Thyroid gland (tissue), 4 donors: Measurements from ENCODE around the gene ITGBL1. TPM values are rescaled to one million over a fixed set of nuclear protein-coding genes. Genes with fewer than 3 reads are reported as not detected.

Source experiments
- DNase-seq, 2 donors: peaks; one replicate each; pipeline ENCODE4 v3.0.0-alpha.2; 2019
- H3K27ac ChIP-seq, 3 donors: fragments of 200-600 bp; sonication (generic); 1 replicate in 2 of 3; 2 replicates in 1 of 3; pipeline ENCODE4 v1.5.1; 2016 to 2019; ENCODE audit warnings: mild to moderate bottlenecking in 1 of 3, moderate library complexity in 1 of 3
- H3K27me3 ChIP-seq: fragments of 200-600 bp; sonication (generic); one replicate; pipeline ENCODE4 v1.5.1; 2019
- H3K36me3 ChIP-seq, 2 donors: fragments of 200-600 bp; sonication (generic); one replicate each; pipeline ENCODE4 v1.5.1; 2016 to 2019
- H3K4me1 ChIP-seq, 2 donors: fragments of 200-600 bp; sonication (generic); one replicate each; pipeline ENCODE4 v1.5.1; 2017 to 2019
- H3K4me3 ChIP-seq, 3 donors: fragments of 200-600 bp; sonication (generic); replicated peaks in 1 of 3; 1 replicate in 2 of 3; 2 replicates in 1 of 3; pipeline ENCODE4 v1.5.1; 2016; ENCODE audit warnings: mild to moderate bottlenecking in 1 of 3
- H3K9me3 ChIP-seq: fragments of 200-600 bp; sonication (generic); one replicate; pipeline ENCODE4 v1.5.1; 2017
- CTCF ChIP-seq, 6 experiments: fragments of 200-600 bp in 3 of 6; fragments of 450-650 bp in 3 of 6; sonication (generic) in 3 of 6; IDR thresholded peaks; one replicate each; pipeline ENCODE4 v1.5.1; 2016 to 2019; ENCODE audit warnings: antibody characterized with exemption in 6 of 6, mild to moderate bottlenecking in 2 of 6, inconsistent platforms in 1 of 6, moderate library complexity in 1 of 6
- POLR2A ChIP-seq, 2 donors: fragments of 450-650 bp; IDR thresholded peaks; one replicate each; pipeline ENCODE4 v1.6.1; 2017; ENCODE audit warnings: antibody characterized with exemption in 2 of 2, mild to moderate bottlenecking in 2 of 2, moderate library complexity in 1 of 2
- WGBS, 2 donors: methylation state at CpG; one replicate each; pipeline ENCODE4 v1.1.5; 2017; 5-methylcytosine and 5-hydroxymethylcytosine counted together
- intact Hi-C: fragments of 100-400 bp; cut with DNase I; formaldehyde crosslinking; loops from one replicate; pipeline ENCODE4 v1.15.1; 2023
- total RNA-seq, 4 donors: library from RNA; depleted of rRNA; stranded (reverse); fragments of >200 nt; gene quantifications; one replicate each; pipeline ENCODE4 v1.2.3, GENCODE V29; 2016

Gene ITGBL1
- total RNA-seq, 4 donors from 2014 or later, result 3.4 to 20.6 (median 4.5) TPM

DNA sequence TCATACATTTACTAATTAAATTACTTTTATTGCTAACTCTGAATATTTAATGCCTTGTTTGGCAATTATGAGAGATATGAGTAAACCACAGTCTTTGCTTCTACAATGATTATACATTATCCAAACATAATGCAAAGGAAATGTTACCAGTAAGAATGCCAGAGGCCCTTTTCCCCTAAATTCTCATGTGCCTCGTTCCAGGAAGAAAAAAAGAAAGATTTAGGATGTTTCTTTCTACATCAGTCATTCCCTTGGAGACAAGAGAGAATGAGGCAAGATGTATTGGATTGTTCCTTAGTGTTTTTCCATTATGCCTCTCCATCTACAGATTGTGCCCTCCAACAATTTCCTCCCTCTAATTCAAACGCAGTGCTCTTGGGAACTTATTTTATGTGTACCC is 50.1 kb downstream of the ITGBL1 start:
- Histone ChIP-seq H3K4me1 (no peaks in the 10 kb centered on the region), H3K4me3 (no peak overlapping the region), H3K27ac (no peak overlapping the region), H3K27me3 (no peaks in the 10 kb centered on the region), H3K9me3 (no peaks in the 10 kb centered on the region), H3K36me3 (no peaks in the 10 kb centered on the region)
- intact Hi-C loops, result no loop called here
- no peak for TF ChIP-seq CTCF (IDR thresholded peaks at IDR 0.05)
- TF ChIP-seq POLR2A (IDR thresholded peaks at IDR 0.05), result no peak
- no peak for DNase-seq
- WGBS, 2 donors, result 72 to 77% methylated on average over 2 of the region's 2 CpGs

- no peaks in the 10 kb centered on the region for H3K9me3 ChIP-seq
- no peaks in the 10 kb centered on the region for H3K27me3 ChIP-seq
- no peak overlapping the region for H3K27ac ChIP-seq
- no peaks in the 10 kb centered on the region for H3K4me1 ChIP-seq
- H3K36me3 ChIP-seq, result no peaks in the 10 kb centered on the region
- intact Hi-C loops, result no loop called here
- no peak for DNase-seq
- TF ChIP-seq POLR2A (IDR thresholded peaks at IDR 0.05) (no peak), CTCF (IDR thresholded peaks at IDR 0.05) (no peak)
- no peak overlapping the region for H3K4me3 ChIP-seq
Observed at GRCh38 chr13:101511161-101511560, 58.7 kb downstream of the ITGBL1 start.

- no peaks in the 10 kb centered on the region for H3K36me3 ChIP-seq
- WGBS, 2 donors, result 70 to 90% methylated on average over 2 of the region's 2 CpGs
- TF ChIP-seq CTCF (IDR thresholded peaks at IDR 0.05), result no peak
- TF ChIP-seq POLR2A (IDR thresholded peaks at IDR 0.05), result no peak
- no peaks in the 10 kb centered on the region for H3K27me3 ChIP-seq
- no peaks in the 10 kb centered on the region for H3K4me1 ChIP-seq
- DNase-seq, result no peak
- no peaks in the 10 kb centered on the region for H3K9me3 ChIP-seq
- intact Hi-C loops, result no loop called here
- H3K27ac ChIP-seq, result no peak overlapping the region
- H3K4me3 ChIP-seq, result no peak overlapping the region
Observed at GRCh38 chr13:101511766-101512165, 59.3 kb downstream of the ITGBL1 start.

DNA sequence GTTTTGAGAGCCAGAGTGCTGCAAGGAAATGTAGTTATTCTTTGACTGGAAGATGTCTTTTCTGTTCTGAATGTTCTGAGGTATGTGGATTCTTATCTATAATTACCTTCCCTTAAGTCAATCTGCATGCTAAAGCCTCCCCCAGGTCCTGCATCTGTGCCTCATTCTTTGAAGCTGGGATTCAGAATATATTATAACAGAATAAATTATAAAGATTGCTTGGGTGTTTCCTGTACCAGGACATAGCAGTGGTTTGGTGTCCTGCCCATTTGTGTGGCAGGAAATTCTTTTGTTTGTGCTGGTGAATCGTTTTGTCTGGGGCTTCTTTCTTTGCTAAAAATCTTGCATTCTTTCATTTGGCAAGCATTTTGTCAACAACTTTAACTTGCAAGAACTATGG is 60.2 kb downstream of the ITGBL1 start:
- intact Hi-C loops, result no loop called here
- no peak for TF ChIP-seq POLR2A (IDR thresholded peaks at IDR 0.05)
- no peak for TF ChIP-seq CTCF (IDR thresholded peaks at IDR 0.05)
- H3K27me3 ChIP-seq, result no peaks in the 10 kb centered on the region
- no peak overlapping the region for H3K4me3 ChIP-seq
- 18 to 30% methylated on average over 1 of the region's 1 CpG for WGBS, 2 donors
- H3K36me3 ChIP-seq, result no peaks in the 10 kb centered on the region
- H3K27ac ChIP-seq, result no peak overlapping the region
- no peak for DNase-seq
- H3K9me3 ChIP-seq, result no peaks in the 10 kb centered on the region
- no peaks in the 10 kb centered on the region for H3K4me1 ChIP-seq

- no peaks in the 10 kb centered on the region for H3K27me3 ChIP-seq
- TF ChIP-seq POLR2A (IDR thresholded peaks at IDR 0.05), result no peak
- no peak for TF ChIP-seq CTCF (IDR thresholded peaks at IDR 0.05)
- no peaks in the 10 kb centered on the region for H3K4me1 ChIP-seq
- intact Hi-C loops, result no loop called here
- H3K4me3 ChIP-seq, result no peak overlapping the region
- no peaks in the 10 kb centered on the region for H3K9me3 ChIP-seq
- WGBS, 2 donors, result 48 to 55% methylated on average over 1 of the region's 1 CpG
- no peak for DNase-seq
- H3K36me3 ChIP-seq, result no peaks in the 10 kb centered on the region
- no peak overlapping the region for H3K27ac ChIP-seq
Observed at GRCh38 chr13:101514100-101514499, 61.6 kb downstream of the ITGBL1 start.
